BLaER1 treated with 17β-estradiol and CSF1 and Interleukin-3, amounts not matched to agents 10 nM and 100 nM (cell line): ENCODE data around the gene CSTB.

ENCODE experiments used
- H3K27ac ChIP-seq, 11 experiments: shearing (Covaris generic); formaldehyde crosslinking; 2 replicates each; pipeline ENCODE4 v1.8.1; 2022
- H3K27me3 ChIP-seq, 11 experiments: shearing (Covaris generic); formaldehyde crosslinking; 2 replicates each; pipeline ENCODE4 v1.8.1; 2022
- H3K36me3 ChIP-seq, 11 experiments: shearing (Covaris generic); formaldehyde crosslinking; 2 replicates each; pipeline ENCODE4 v1.8.1; 2022
- H3K4me1 ChIP-seq, 10 experiments: shearing (Covaris generic); formaldehyde crosslinking; 2 replicates each; pipeline ENCODE4 v1.8.1; 2022
- H3K4me2 ChIP-seq, 11 experiments: shearing (Covaris generic); formaldehyde crosslinking; 2 replicates each; pipeline ENCODE4 v1.8.1; 2022
- H3K4me3 ChIP-seq, 10 experiments: shearing (Covaris generic); formaldehyde crosslinking; 2 replicates each; pipeline ENCODE4 v1.8.1; 2022
- H3K9ac ChIP-seq, 11 experiments: shearing (Covaris generic); formaldehyde crosslinking; 2 replicates each; pipeline ENCODE4 v1.8.1; 2022
- H3K9me3 ChIP-seq, 11 experiments: shearing (Covaris generic); formaldehyde crosslinking; replicated peaks in 1 of 11; 2 replicates each; pipeline ENCODE4 v1.8.1; 2022
- H4K20me1 ChIP-seq, 11 experiments: shearing (Covaris generic); formaldehyde crosslinking; 2 replicates each; pipeline ENCODE4 v1.8.1; 2022
- Cebpa-rat ChIP-seq, 11 experiments: shearing (Covaris generic); IDR thresholded peaks; 2 replicates each; pipeline ENCODE4 v1.8.1; 2022

The CSTB gene

GRCh38 chr21:43812957-43813655, 37.0 kb upstream of the CSTB start:
- H3K4me1 ChIP-seq: peaks cover 78 to 97% (median 94%) of the 10 kb centered on the region in 10 experiments
- H3K9ac ChIP-seq: peak overlapping the region in 9 of 11 experiments; percentile 24 to 89 (median 75); a peak in 12 of 22 replicates
- H3K36me3 ChIP-seq: peaks cover 0 to 23% (median 8%) of the 10 kb centered on the region in 11 experiments; a peak in 14 of 22 replicates
- no peak for TF ChIP-seq Cebpa-rat (IDR thresholded peaks at IDR 0.05)
- H3K27me3 ChIP-seq: no peaks in the 10 kb centered on the region
- peak overlapping the region; percentile 87 to 99 (median 95); a peak in 21 of 22 replicates for H3K4me2 ChIP-seq
- H3K9me3 ChIP-seq: peaks cover 0 to under 1% (median 0%) of the 10 kb centered on the region in 11 experiments; a peak in 1 of 22 replicates
- peak overlapping the region in 9 of 11 experiments; percentile 64 to 99 (median 95); a peak in 17 of 22 replicates for H3K27ac ChIP-seq
- peaks cover 0 to 35% (median 0%) of the 10 kb centered on the region in 11 experiments; a peak in 4 of 22 replicates for H4K20me1 ChIP-seq
- H3K4me3 ChIP-seq: no peak overlapping the region

DNA sequence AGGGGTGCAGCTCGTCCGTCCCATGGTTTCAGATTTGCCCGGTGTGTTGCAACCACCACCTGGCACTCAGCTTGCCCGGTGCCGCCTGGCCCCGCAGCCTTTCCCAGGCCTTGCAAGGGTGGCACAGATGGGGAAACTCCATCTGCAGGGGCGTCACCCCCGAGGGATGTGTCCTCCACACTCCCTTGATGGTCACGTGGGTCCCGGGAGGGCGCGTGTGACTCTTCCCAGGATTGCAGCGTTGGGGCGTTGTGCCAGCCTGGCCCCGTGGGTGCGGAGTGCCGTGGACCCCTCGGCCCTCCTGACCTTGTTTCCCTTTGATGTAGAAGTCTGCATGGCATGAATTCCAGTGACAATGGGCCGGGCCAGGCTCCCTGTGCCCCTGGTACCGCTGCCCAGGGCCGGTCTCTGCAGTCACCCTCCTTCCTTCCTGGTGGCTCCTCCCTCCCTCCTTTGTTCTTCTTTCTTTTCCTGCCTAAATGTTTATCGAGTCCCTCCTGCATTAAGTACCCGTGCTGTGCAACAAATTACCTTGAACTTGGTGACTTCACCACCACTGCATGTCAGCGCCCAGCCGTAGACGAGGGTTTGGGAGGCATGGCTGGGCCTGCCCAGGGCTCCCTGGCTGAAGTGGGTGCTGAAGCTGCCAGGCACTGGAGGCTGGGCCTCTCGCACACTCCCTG, 36.2 kb upstream of the CSTB start:
- peak in 7 of 11 experiments; percentile 27 to 95 (median 82); a peak in 12 of 22 replicates for TF ChIP-seq Cebpa-rat (IDR thresholded peaks at IDR 0.05)
- no peaks in the 10 kb centered on the region for H3K27me3 ChIP-seq
- H3K36me3 ChIP-seq: peaks cover 0 to 31% (median 13%) of the 10 kb centered on the region in 11 experiments; a peak in 13 of 22 replicates
- H3K9me3 ChIP-seq: no peaks in the 10 kb centered on the region
- peak overlapping the region; percentile 65 to 89 (median 76) for H3K9ac ChIP-seq
- H3K4me3 ChIP-seq: peak overlapping the region; percentile 1 to 76 (median 55); a peak in 18 of 20 replicates
- peaks cover 78 to 97% (median 94%) of the 10 kb centered on the region in 10 experiments for H3K4me1 ChIP-seq
- H3K27ac ChIP-seq: peak overlapping the region in 10 of 11 experiments; percentile 39 to 99 (median 94); a peak in 20 of 22 replicates
- peak overlapping the region; percentile 87 to 99 (median 95) for H3K4me2 ChIP-seq
- peaks cover 0 to 28% (median 0%) of the 10 kb centered on the region in 11 experiments; a peak in 4 of 22 replicates for H4K20me1 ChIP-seq

GRCh38 chr21:43811262-43812105, 35.4 kb upstream of the CSTB start:
- H3K9ac ChIP-seq: peak overlapping the region; percentile 65 to 89 (median 76)

GRCh38 chr21:43810505-43811261, 34.6 kb upstream of the CSTB start:
- H3K4me2 ChIP-seq: peak overlapping the region; percentile 87 to 99 (median 95)
- H3K4me3 ChIP-seq: peak overlapping the region in 9 of 10 experiments; percentile 49 to 76 (median 55); a peak in 17 of 20 replicates
- peak overlapping the region; percentile 31 to 99 (median 94); a peak in 20 of 22 replicates for H3K27ac ChIP-seq
- H3K27me3 ChIP-seq: no peaks in the 10 kb centered on the region
- peaks cover 0 to 45% (median 18%) of the 10 kb centered on the region in 11 experiments; a peak in 17 of 22 replicates for H3K36me3 ChIP-seq
- TF ChIP-seq Cebpa-rat (IDR thresholded peaks at IDR 0.05): no peak
- peak overlapping the region; percentile 65 to 89 (median 76) for H3K9ac ChIP-seq
- peaks cover 82 to 97% (median 95%) of the 10 kb centered on the region in 10 experiments for H3K4me1 ChIP-seq
- peaks cover 0 to 20% (median 0%) of the 10 kb centered on the region in 11 experiments; a peak in 4 of 22 replicates for H4K20me1 ChIP-seq
- H3K9me3 ChIP-seq: no peaks in the 10 kb centered on the region

More at GRCh38 chr21:43811262-43812105, 35.4 kb upstream of the CSTB start:
- H3K4me2 ChIP-seq: peak overlapping the region; percentile 87 to 99 (median 95)
- peak overlapping the region; percentile 1 to 76 (median 55); a peak in 18 of 20 replicates for H3K4me3 ChIP-seq
- H3K36me3 ChIP-seq: peaks cover 0 to 39% (median 13%) of the 10 kb centered on the region in 11 experiments; a peak in 15 of 22 replicates
- H3K27me3 ChIP-seq: no peaks in the 10 kb centered on the region
- TF ChIP-seq Cebpa-rat (IDR thresholded peaks at IDR 0.05): no peak
- peak overlapping the region; percentile 31 to 99 (median 94); a peak in 21 of 22 replicates for H3K27ac ChIP-seq
- H3K4me1 ChIP-seq: peaks cover 80 to 97% (median 94%) of the 10 kb centered on the region in 10 experiments
- peaks cover 0 to 24% (median 0%) of the 10 kb centered on the region in 11 experiments; a peak in 4 of 22 replicates for H4K20me1 ChIP-seq
- no peaks in the 10 kb centered on the region for H3K9me3 ChIP-seq

DNA sequence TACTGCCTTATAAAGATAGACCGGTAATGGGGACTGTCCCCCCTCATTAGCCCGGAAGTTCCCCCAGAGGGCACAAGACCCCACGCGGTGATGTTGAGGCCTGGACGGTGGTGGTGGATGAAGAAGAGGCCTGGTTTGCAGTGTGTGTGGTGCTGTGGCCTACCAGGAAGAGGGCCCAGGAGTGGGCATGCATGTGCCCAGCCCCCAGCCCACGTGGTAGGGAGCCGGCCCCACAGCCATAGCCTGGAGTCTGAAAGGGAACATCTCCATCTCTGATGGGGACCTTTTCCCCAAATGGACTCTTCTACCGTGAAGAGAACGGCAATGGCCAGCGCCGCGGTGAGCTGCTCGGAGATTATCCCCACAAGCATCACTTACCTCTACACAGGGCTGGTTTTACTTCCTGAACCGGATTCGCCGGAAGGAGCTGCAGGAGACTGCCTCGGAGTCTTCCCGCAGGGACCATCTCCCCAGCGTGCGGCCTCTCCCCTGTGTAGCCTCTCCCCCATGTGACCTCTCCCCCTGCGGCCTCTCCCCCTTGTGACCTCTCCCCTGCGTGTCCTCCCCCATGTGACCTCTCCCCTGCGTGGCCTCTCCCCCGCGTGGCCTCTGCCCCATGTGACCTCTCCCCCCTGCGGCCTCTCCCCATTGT, 33.9 kb upstream of the CSTB start:
- peak overlapping the region; percentile 40 to 89 (median 75); a peak in 16 of 22 replicates for H3K9ac ChIP-seq
- H3K9me3 ChIP-seq: no peaks in the 10 kb centered on the region
- H4K20me1 ChIP-seq: peaks cover 0 to 20% (median 0%) of the 10 kb centered on the region in 11 experiments; a peak in 4 of 22 replicates
- H3K27me3 ChIP-seq: no peaks in the 10 kb centered on the region
- peak overlapping the region in 9 of 11 experiments; percentile 87 to 99 (median 95); a peak in 16 of 22 replicates for H3K27ac ChIP-seq
- peak overlapping the region; percentile 87 to 99 (median 95) for H3K4me2 ChIP-seq
- H3K4me3 ChIP-seq: peak overlapping the region in 6 of 10 experiments; percentile 49 to 76 (median 65); a peak in 10 of 20 replicates
- peaks cover 87 to 100% (median 97%) of the 10 kb centered on the region in 10 experiments for H3K4me1 ChIP-seq
- H3K36me3 ChIP-seq: peaks cover 0 to 45% (median 18%) of the 10 kb centered on the region in 11 experiments; a peak in 17 of 22 replicates
- no peak for TF ChIP-seq Cebpa-rat (IDR thresholded peaks at IDR 0.05)

DNA sequence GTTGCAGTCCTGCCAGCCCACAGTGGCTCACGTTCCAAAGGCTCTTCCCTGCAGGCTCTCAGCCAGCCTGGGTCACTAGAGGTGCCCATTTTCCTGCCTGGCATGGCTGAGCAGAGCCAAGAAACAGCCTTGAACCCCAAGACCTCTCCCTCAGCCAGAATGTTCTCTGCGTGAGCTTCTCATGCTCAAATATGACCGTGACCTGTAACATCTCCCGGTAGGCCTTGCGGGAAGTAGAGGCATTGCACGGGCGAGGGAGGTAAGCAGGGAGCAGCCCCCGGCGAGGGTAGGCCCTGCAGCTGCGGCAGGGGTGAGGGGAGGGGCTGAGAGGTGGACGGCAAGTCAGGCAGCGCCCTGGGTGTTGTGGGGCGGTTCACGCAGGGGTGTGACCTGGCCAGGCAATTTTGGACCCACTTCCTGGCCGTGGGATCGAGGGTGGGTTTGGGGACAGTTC, 33.3 kb upstream of the CSTB start:
- no peak for TF ChIP-seq Cebpa-rat (IDR thresholded peaks at IDR 0.05)

More for the DNA sequence above, 33.3 kb upstream of the CSTB start:
- H3K9ac ChIP-seq: peak overlapping the region; percentile 33 to 89 (median 80); a peak in 19 of 22 replicates
- H3K9me3 ChIP-seq: no peaks in the 10 kb centered on the region
- peak overlapping the region in 2 of 10 experiments; percentile 26 to 76; a peak in 3 of 20 replicates for H3K4me3 ChIP-seq
- peak overlapping the region; percentile 82 to 99 (median 95); a peak in 21 of 22 replicates for H3K4me2 ChIP-seq
- peak overlapping the region in 9 of 11 experiments; percentile 87 to 99 (median 95); a peak in 17 of 22 replicates for H3K27ac ChIP-seq
- H3K4me1 ChIP-seq: peaks cover 93 to 100% (median 98%) of the 10 kb centered on the region in 10 experiments
- no peaks in the 10 kb centered on the region for H3K27me3 ChIP-seq
- peaks cover 3 to 50% (median 22%) of the 10 kb centered on the region in 11 experiments; a peak in 21 of 22 replicates for H3K36me3 ChIP-seq
- peaks cover 0 to 20% (median 0%) of the 10 kb centered on the region in 11 experiments; a peak in 4 of 22 replicates for H4K20me1 ChIP-seq
